ENCODE data around the gene CAPN12.

The CAPN12 gene

GRCh38 chr19:38705197-38706019 lies 38.9 kb downstream of the CAPN12 start:
- no peaks in the 10 kb centered on the region for H3K27me3 ChIP-seq (ENCODE audit: insufficient read depth, low read length, poor library complexity, severe bottlenecking)
- peaks cover 3% of the 10 kb centered on the region for H4K20me1 ChIP-seq (ENCODE audit: insufficient read depth, low read length, poor library complexity, severe bottlenecking)
- peaks cover 99% of the 10 kb centered on the region; the same call in 1 of the 2 replicates for H3K36me3 ChIP-seq (ENCODE audit: insufficient read depth, low read length)
- no peak overlapping the region for H3K9ac ChIP-seq (ENCODE audit: low read depth, low read length, poor library complexity, severe bottlenecking)
- no peak overlapping the region for H2AFZ ChIP-seq (ENCODE audit: low read length)
- no peaks in the 10 kb centered on the region for H3K9me3 ChIP-seq (ENCODE audit: insufficient read depth, low read depth, low read length)
- TF ChIP-seq CTCF (conservative IDR thresholded peaks at IDR 0.05; ENCODE audit: low read length) (no peak), EZH2phosphoT487 (IDR thresholded peaks at IDR 0.05; ENCODE audit: borderline replicate concordance) (no peak)
- H3K4me2 ChIP-seq (ENCODE audit: low read depth, low read length, poor library complexity, severe bottlenecking), result no peak overlapping the region
- no peaks in the 10 kb centered on the region for H3K4me1 ChIP-seq (ENCODE audit: insufficient read depth, low read length, poor library complexity, severe bottlenecking)
- no peaks in the 10 kb centered on the region for H3F3A ChIP-seq (ENCODE audit: low read depth)
- H3K9me2 ChIP-seq (replicated peaks; ENCODE audit: low read depth, low read length), result no peaks in the 10 kb centered on the region
- peaks cover 11% of the 10 kb centered on the region; the same call in 1 of the 2 replicates for H3K79me2 ChIP-seq (ENCODE audit: insufficient read depth, low read length)
- H3K4me3 ChIP-seq (ENCODE audit: low read length, poor library complexity, severe bottlenecking), result no peak overlapping the region

- peaks cover 95% of the 10 kb centered on the region; the same call in 1 of the 2 replicates for H3K36me3 ChIP-seq (ENCODE audit: insufficient read depth, low read length)
- no peaks in the 10 kb centered on the region for H3F3A ChIP-seq (ENCODE audit: low read depth)
These were observed 39.7 kb downstream of the CAPN12 start for GRCh38 chr19:38704488-38705026.

GRCh38 chr19:38703509-38703908 lies 40.8 kb downstream of the CAPN12 start:
- Histone ChIP-seq H3K79me2 (ENCODE audit: insufficient read depth, low read length) (peaks cover 30% of the 10 kb centered on the region), H4K20me1 (ENCODE audit: insufficient read depth, low read length, poor library complexity, severe bottlenecking) (peaks cover 20% of the 10 kb centered on the region), H3K9me3 (ENCODE audit: insufficient read depth, low read depth, low read length) (no peaks in the 10 kb centered on the region), H2AFZ (ENCODE audit: low read length) (no peak overlapping the region), H3K4me1 (ENCODE audit: insufficient read depth, low read length, poor library complexity, severe bottlenecking) (peaks cover 4% of the 10 kb centered on the region), H3K27me3 (ENCODE audit: insufficient read depth, low read length, poor library complexity, severe bottlenecking) (no peaks in the 10 kb centered on the region), H3K4me3 (ENCODE audit: low read length, poor library complexity, severe bottlenecking) (no peak overlapping the region), H3K9ac (ENCODE audit: low read depth, low read length, poor library complexity, severe bottlenecking) (no peak overlapping the region), H3K36me3 (ENCODE audit: insufficient read depth, low read length) (peaks cover 84% of the 10 kb centered on the region; the same call in 1 of the 2 replicates), H3K9me2 (replicated peaks; ENCODE audit: low read depth, low read length) (no peaks in the 10 kb centered on the region), H3K4me2 (ENCODE audit: low read depth, low read length, poor library complexity, severe bottlenecking) (no peak overlapping the region), H3F3A (ENCODE audit: low read depth) (no peaks in the 10 kb centered on the region)
- TF ChIP-seq EZH2phosphoT487 (IDR thresholded peaks at IDR 0.05; ENCODE audit: borderline replicate concordance) (no peak), CTCF (conservative IDR thresholded peaks at IDR 0.05; ENCODE audit: low read length) (no peak)

More at GRCh38 chr19:38704488-38705026, 39.7 kb downstream of the CAPN12 start:
- H2AFZ ChIP-seq (ENCODE audit: low read length), result no peak overlapping the region
- H3K27me3 ChIP-seq (ENCODE audit: insufficient read depth, low read length, poor library complexity, severe bottlenecking), result no peaks in the 10 kb centered on the region
- H3K4me1 ChIP-seq (ENCODE audit: insufficient read depth, low read length, poor library complexity, severe bottlenecking), result no peaks in the 10 kb centered on the region
- H3K4me2 ChIP-seq (ENCODE audit: low read depth, low read length, poor library complexity, severe bottlenecking), result no peak overlapping the region
- peaks cover 19% of the 10 kb centered on the region for H3K79me2 ChIP-seq (ENCODE audit: insufficient read depth, low read length)
- TF ChIP-seq CTCF (conservative IDR thresholded peaks at IDR 0.05; ENCODE audit: low read length) (0 out of 2 replicates have a peak, but pooled peaks have one; percentile 15), EZH2phosphoT487 (IDR thresholded peaks at IDR 0.05; ENCODE audit: borderline replicate concordance) (no peak)
- H3K9ac ChIP-seq (ENCODE audit: low read depth, low read length, poor library complexity, severe bottlenecking), result no peak overlapping the region
- no peak overlapping the region for H3K4me3 ChIP-seq (ENCODE audit: low read length, poor library complexity, severe bottlenecking)
- H3K9me2 ChIP-seq (replicated peaks; ENCODE audit: low read depth, low read length), result no peaks in the 10 kb centered on the region
- H3K9me3 ChIP-seq (ENCODE audit: insufficient read depth, low read depth, low read length), result no peaks in the 10 kb centered on the region
- peaks cover 11% of the 10 kb centered on the region for H4K20me1 ChIP-seq (ENCODE audit: insufficient read depth, low read length, poor library complexity, severe bottlenecking)
